Body of pancreas (tissue), 4 donors: ENCODE data around the gene FLOT2. TPM values are rescaled to one million over a fixed set of nuclear protein-coding genes. Genes with fewer than 3 reads are reported as not detected.
"Not testable (repeated sequence)": the region's sequence is repeated elsewhere in the genome, so short reads cannot be mapped to it uniquely, and the experiment has no call there.

Source experiments
- ATAC-seq: fragments of 150-250 bp; one replicate; pipeline ENCODE4 v1.9.1; 2016
- DNase-seq, 4 donors: peaks; one replicate each; pipeline ENCODE4 v3.0.0-alpha.2; 2019
- H3K27ac ChIP-seq, 4 donors: fragments of 200-600 bp; sonication (generic); 1 replicate in 3 of 4; 2 replicates in 1 of 4; pipeline versions ENCODE4 v1.5.1 to v1.6.1; 2016 to 2019; ENCODE audit warnings: mild to moderate bottlenecking in 1 of 4, mixed read lengths in 1 of 4, moderate library complexity in 1 of 4
- H3K27me3 ChIP-seq, 2 donors: fragments of 200-600 bp; sonication (generic); one replicate each; pipeline ENCODE4 v1.6.0; 2016; ENCODE audit warnings: mild to moderate bottlenecking in 1 of 2
- H3K36me3 ChIP-seq, 2 donors: fragments of 200-600 bp; sonication (generic); replicated peaks in 1 of 2; 2 replicates each; pipeline ENCODE4 v1.5.1; 2016; ENCODE audit warnings: low read depth in 2 of 2; ENCODE audit not compliant: insufficient read depth in 1 of 2
- H3K4me1 ChIP-seq: fragments of 200-600 bp; sonication (generic); one replicate; pipeline ENCODE4 v1.6.0; 2016
- H3K4me3 ChIP-seq, 2 donors: fragments of 200-600 bp; sonication (generic); 1 replicate in 1 of 2; 2 replicates in 1 of 2; pipeline ENCODE4 v1.5.1; 2016 to 2019
- H3K9me3 ChIP-seq, 3 donors: fragments of 200-600 bp; sonication (generic); 1 replicate in 2 of 3; 2 replicates in 1 of 3; pipeline ENCODE4 v1.5.1; 2016
- POLR2A ChIP-seq, 3 donors: fragments of 450-650 bp; IDR thresholded peaks; one replicate each; pipeline ENCODE4 v1.6.1; 2016; ENCODE audit warnings: antibody characterized with exemption in 3 of 3, mild to moderate bottlenecking in 2 of 3
- WGBS, 2 donors: methylation state at CpG; one replicate each; pipeline ENCODE4 v1.1.5; 2017; 5-methylcytosine and 5-hydroxymethylcytosine counted together
- intact Hi-C: fragments of 100-400 bp; cut with DNase I; formaldehyde crosslinking; loops from one replicate; pipeline ENCODE4 v1.15.1; 2023
- total RNA-seq, 2 donors: library from RNA; depleted of rRNA; stranded (reverse); fragments of >200 nt; gene quantifications; one replicate each; pipeline ENCODE4 v1.1.0, GENCODE V29; 2016
- TF ChIP-seq, protein P1 (sequence below), 7 experiments: fragments of 450-650 bp in 4 of 7; fragments of 200-600 bp in 3 of 7; sonication (generic) in 3 of 7; IDR thresholded peaks; one replicate each; pipeline ENCODE4 v1.5.1; 2016 to 2019; ENCODE audit warnings: antibody characterized with exemption in 7 of 7

The FLOT2 gene
- total RNA-seq, 2 donors from 2014 or later = 26.0 to 32.4 TPM

DNA sequence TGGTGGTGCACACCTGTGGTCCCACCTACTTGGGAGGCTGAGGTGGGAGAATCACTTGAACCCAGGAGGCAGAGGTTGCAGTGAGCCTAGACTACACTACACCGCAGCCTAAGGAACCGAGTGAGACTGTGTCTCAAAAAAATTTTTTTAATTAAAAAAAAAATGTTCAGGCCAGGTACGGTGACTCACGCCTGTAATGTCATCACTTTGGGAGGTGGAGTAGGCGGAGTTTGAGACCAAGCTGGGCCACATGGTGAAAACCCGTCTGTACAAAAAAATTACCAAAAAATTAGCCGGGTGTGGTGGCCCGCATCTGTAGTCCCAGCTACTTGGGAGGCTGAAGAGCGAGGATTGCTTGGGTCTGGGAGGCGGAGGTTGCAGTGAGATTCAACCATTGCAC is 51.3 kb downstream of the FLOT2 start:
- Histone ChIP-seq H3K27ac (no peak overlapping the region), H3K9me3 (no peaks in the 10 kb centered on the region), H3K4me1 (peaks cover 11% of the 10 kb centered on the region), H3K4me3 (no peak overlapping the region), H3K27me3 (no peaks in the 10 kb centered on the region), H3K36me3 (no peaks in the 10 kb centered on the region)
- DNase-seq = no peak
- WGBS, 2 donors = 87 to 88% methylated on average over 10 of the region's 10 CpGs
- no peak for ATAC-seq
- intact Hi-C loops = no loop called here
- TF ChIP-seq, protein P1, sequence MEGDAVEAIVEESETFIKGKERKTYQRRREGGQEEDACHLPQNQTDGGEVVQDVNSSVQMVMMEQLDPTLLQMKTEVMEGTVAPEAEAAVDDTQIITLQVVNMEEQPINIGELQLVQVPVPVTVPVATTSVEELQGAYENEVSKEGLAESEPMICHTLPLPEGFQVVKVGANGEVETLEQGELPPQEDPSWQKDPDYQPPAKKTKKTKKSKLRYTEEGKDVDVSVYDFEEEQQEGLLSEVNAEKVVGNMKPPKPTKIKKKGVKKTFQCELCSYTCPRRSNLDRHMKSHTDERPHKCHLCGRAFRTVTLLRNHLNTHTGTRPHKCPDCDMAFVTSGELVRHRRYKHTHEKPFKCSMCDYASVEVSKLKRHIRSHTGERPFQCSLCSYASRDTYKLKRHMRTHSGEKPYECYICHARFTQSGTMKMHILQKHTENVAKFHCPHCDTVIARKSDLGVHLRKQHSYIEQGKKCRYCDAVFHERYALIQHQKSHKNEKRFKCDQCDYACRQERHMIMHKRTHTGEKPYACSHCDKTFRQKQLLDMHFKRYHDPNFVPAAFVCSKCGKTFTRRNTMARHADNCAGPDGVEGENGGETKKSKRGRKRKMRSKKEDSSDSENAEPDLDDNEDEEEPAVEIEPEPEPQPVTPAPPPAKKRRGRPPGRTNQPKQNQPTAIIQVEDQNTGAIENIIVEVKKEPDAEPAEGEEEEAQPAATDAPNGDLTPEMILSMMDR (IDR thresholded peaks at IDR 0.05) = no peak
- TF ChIP-seq POLR2A (IDR thresholded peaks at IDR 0.05) = no peak

DNA sequence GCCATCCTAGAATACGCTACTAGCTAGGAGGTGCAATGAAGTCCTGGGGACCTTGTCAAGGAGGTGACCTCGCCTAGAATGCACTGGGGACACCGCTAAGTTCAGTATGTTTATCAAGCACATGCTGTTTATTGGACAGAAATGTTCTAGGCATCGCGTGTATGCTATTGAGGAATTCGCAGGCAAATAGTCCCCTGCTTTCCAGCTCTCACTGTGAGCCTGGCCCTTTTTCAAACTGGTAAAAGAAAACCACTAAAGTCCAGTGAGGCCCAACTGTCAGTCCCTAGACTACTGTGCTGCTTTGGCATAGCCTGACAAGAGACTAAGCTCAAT is 53.8 kb downstream of the FLOT2 start:
- Histone ChIP-seq H3K4me3 (no peak overlapping the region), H3K27me3 (no peaks in the 10 kb centered on the region), H3K27ac (no peak overlapping the region), H3K36me3 (no peaks in the 10 kb centered on the region), H3K9me3 (no peaks in the 10 kb centered on the region), H3K4me1 (peaks cover 11% of the 10 kb centered on the region)
- WGBS, 2 donors = 75 to 91% methylated on average over 4 to 6 of the region's 6 CpGs
- DNase-seq = no peak
- ATAC-seq = no peak
- TF ChIP-seq POLR2A (IDR thresholded peaks at IDR 0.05) = no peak
- TF ChIP-seq, protein P1 (IDR thresholded peaks at IDR 0.05) = no peak
- intact Hi-C loops = no loop called here

DNA sequence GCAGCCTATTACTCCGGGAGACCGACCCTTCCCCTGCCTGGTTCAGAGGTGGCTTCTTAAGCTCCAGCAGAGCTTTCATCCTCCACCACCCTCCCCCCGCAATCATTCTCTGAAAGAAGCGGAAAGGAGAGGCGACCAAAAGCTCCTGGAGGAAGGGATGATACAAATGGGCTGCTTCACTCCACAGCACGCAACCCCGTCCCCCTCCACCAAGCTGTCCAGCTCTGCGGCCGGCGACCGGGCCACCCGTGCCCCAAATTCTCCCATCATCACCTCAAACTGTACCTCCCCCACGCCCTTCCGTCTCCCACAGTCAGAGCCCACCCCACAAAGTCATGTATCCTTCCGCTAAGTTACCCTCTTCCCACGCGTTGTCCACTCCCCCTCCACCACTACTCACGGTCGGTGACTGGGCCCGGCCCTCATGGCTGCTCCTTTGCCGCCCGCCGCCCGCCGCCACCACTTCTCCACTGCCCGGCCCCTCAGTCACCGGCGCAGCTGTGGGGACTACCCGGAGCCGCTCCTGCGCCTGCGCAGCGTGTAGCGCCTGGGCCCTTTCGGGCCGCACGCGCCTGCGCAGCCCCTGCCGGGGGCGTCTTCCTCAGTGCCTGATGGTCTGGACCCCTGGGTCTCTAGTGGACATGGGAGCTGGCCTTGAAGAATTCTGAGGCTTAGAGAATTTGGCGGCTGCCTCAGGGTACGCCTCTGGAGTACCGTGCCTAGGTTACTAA is 55.1 kb downstream of the FLOT2 start, which contains the start of gene FAM222B:
Gene FAM222B (minus strand): TSS at position 509 of the 731 bp plus-strand sequence. CDS start 76,123 bp downstream, outside the sequence.
- H3K36me3 ChIP-seq = no peaks in the 10 kb centered on the region
- peak; percentile 81 to 87 (median 84) for DNase-seq
- peak within 1 kb of the TSS; percentile 6 to 81 (median 72) for H3K27ac ChIP-seq
- peak within 1 kb of the TSS; percentile 44 to 61 for H3K4me3 ChIP-seq
- no peaks in the 10 kb centered on the region for H3K9me3 ChIP-seq
- TF ChIP-seq, protein P1 (IDR thresholded peaks at IDR 0.05) = peak in 1 of 7 experiments; percentile 32
- TF ChIP-seq POLR2A (IDR thresholded peaks at IDR 0.05) = peak in 2 of 3 donors; percentile 72 to 83
- H3K27me3 ChIP-seq = no peaks in the 10 kb centered on the region
- peak; percentile 97 for ATAC-seq
- 1% methylated on average over 24 to 44 of the region's 44 CpGs for WGBS, 2 donors
- intact Hi-C loops = no loop called here
- H3K4me1 ChIP-seq = peaks cover 11% of the 10 kb centered on the region

DNA sequence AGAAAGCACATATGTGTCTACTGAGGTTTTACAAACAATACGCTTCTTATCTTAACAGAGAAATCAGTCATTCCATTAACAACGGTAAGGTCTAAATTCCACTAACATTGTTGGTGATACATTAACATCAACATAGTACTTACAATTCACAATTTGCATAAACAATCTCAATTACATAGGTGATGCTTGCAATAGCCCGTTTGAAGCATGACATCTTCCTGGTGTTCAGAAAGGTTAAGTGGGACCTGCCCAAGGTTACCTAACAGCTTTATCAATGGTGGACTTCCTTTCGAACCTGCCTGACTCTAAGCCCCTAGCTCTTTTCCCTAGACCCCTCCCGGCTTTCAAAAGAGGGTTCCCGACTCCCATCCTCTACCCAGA is 55.6 kb downstream of the FLOT2 start:
- H3K27me3 ChIP-seq = no peaks in the 10 kb centered on the region
- H3K27ac ChIP-seq = peak overlapping the region; percentile 6 to 81 (median 72)
- WGBS, 2 donors = 0% methylated on average over 6 of the region's 6 CpGs
- intact Hi-C loops = no loop called here
- peak; percentile 24 for ATAC-seq
- TF ChIP-seq POLR2A (IDR thresholded peaks at IDR 0.05) = no peak
- TF ChIP-seq, protein P1 (IDR thresholded peaks at IDR 0.05) = no peak
- H3K4me3 ChIP-seq = peak overlapping the region; percentile 44 to 61
- H3K4me1 ChIP-seq = peaks cover 11% of the 10 kb centered on the region
- DNase-seq = no peak
- no peaks in the 10 kb centered on the region for H3K9me3 ChIP-seq
- no peaks in the 10 kb centered on the region for H3K36me3 ChIP-seq

DNA sequence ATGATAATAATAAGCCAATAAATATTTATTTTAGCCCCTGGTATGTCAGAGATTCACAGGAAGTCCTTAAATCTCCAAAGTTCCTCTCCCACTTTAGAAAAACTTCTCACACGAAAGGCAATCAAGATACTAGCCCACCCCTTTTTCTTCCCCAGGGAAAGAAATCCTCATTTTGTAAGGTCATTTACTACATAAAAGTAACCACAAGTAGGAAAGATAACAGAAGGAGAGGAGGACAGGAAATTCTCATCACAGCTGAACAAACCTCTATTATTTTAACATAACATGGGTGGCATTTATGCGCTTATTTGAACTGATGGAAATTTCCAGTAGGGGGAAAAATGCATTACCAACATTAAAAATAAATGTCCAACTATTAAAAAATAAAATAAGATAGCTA is 58.3 kb downstream of the FLOT2 start:
- Histone ChIP-seq H3K27me3 (no peaks in the 10 kb centered on the region), H3K27ac (no peak overlapping the region), H3K4me3 (no peak overlapping the region), H3K4me1 (peaks cover 11% of the 10 kb centered on the region), H3K36me3 (no peaks in the 10 kb centered on the region), H3K9me3 (no peaks in the 10 kb centered on the region)
- ATAC-seq (no peak), DNase-seq (no peak)
- no peak for TF ChIP-seq POLR2A (IDR thresholded peaks at IDR 0.05)
- TF ChIP-seq, protein P1 (IDR thresholded peaks at IDR 0.05) = no peak
- WGBS, 2 donors = 82 to 97% methylated on average over 2 of the region's 2 CpGs
- intact Hi-C loops = no loop called here

DNA sequence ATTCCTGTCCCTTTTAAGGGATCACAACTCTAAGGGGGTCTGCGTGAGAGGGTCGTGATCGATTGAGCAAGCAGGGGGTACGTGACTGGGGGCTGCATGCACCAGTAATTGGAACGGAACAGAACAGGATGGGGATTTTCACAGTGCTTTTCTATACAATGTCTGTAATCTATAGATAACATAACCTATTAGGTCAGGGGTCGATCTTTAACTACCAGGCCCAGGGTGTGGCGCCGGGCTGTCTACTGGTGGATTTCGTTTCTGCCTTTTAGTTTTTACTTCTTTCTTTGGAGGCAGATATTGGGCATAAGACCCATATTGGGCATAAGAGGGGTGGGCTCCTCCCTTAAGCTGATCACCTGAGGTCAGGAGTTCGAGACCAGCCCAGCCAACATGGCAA is 61.0 kb downstream of the FLOT2 start:
- H3K27ac ChIP-seq, H3K4me3 ChIP-seq, H3K9me3 ChIP-seq, DNase-seq, ATAC-seq, H3K27me3 ChIP-seq, H3K4me1 ChIP-seq, intact Hi-C loops, H3K36me3 ChIP-seq: not testable (repeated sequence)
- WGBS, 2 donors = 90 to 92% methylated on average over 10 of the region's 10 CpGs
